NCI-H146 treated with DMSO at 0.1 percent for 48 hours (cell line): Measurements from ENCODE around the gene SNAI1.
"Not testable (repeated sequence)": the region's sequence is repeated elsewhere in the genome, so short reads cannot be mapped to it uniquely, and the experiment has no call there.

Experiments
- DNase-seq: peaks from one replicate; lab custom pipeline; 2025; ENCODE audit not compliant: unreplicated experiment; lab: John Stamatoyannopoulos, UW

The SNAI1 gene

DNA sequence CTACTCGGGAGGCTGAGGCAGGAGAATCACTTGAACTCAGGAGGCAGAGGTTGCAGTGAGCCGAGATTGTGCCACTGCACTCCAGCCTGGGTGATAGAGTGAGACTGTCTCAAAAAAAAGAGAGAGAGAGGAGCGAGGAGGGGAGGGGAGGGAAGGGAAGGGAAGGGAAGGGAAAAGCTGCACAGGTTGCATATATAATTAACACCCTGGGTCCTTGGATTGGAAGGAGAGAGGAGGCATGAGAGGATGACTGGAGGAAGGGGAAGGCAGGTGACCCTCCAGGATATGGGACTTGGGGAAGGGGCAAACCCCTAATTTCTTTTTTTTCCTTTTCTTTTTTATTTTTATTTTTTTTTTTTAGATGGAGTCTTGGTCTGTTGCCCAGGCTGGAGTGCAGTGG, 28.8 kb downstream of the SNAI1 start:
- not testable (repeated sequence) for DNase-seq

DNA sequence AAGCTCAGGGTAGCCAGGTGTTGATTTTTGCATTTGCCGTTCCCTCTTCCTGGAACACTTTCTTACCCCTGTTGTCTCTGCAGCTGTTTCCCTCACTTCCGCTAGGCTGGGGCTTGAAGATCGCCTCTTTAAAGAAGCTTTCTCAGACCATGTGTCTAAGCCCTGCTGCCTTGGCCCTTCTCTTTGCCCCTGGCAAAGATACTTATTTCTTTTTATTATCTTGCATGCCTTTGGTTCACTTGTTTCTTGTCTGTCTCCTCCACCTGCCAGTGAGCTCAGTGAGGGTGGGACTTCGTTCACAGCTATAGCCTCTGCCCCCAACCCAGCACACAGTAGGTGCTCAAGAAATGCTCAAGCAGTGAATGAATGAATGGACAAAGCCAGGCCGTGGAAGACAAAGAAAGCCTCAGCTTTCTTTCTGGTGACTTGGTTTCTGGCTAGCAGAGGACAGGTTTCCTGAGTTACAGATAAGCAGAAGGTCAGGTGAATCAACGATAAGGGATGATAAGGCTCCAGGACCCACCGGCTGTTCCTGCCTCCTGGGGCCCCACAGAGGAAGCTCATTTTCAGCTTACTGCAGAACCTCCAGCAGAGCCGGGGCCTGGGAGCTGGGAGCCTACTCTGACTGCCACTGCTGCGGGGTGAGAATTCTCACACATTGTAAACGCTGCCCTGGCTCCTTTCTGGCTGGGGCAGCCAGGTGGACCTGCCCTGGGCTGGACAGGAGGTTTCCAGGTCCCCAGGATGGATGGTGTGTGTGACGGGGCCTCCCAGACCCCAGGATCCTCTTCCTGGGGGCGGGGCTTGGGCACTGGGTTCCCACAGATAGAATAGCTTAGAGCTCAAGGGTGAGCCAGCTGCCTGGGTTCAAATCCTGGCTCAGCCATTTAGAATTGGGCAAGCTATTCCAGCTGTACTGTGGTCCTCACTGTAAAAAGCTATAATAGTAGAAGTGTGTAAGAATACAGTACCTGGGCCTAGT, 29.8 kb downstream of the SNAI1 start:
- DNase-seq = no peak

DNA sequence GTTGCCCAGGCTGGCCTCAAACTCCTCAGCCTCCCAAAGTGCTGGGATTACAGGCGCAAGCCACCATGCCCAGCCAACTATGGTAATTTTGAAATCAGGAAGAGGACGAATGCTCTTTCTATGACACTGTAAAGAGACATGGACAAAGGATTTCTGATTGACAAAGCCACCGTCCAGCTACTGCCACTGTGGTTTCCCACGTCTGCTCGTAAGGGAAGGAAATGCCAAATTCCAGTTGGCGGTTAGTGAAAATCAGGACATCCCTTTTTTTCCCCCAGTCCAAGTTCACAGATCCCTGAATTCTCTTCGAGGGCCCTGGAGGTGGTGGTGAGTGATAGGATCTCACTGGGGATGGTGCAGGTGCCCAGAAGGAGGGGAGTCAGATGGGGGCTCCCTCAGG, 31.2 kb downstream of the SNAI1 start:
- no peak for DNase-seq

DNA sequence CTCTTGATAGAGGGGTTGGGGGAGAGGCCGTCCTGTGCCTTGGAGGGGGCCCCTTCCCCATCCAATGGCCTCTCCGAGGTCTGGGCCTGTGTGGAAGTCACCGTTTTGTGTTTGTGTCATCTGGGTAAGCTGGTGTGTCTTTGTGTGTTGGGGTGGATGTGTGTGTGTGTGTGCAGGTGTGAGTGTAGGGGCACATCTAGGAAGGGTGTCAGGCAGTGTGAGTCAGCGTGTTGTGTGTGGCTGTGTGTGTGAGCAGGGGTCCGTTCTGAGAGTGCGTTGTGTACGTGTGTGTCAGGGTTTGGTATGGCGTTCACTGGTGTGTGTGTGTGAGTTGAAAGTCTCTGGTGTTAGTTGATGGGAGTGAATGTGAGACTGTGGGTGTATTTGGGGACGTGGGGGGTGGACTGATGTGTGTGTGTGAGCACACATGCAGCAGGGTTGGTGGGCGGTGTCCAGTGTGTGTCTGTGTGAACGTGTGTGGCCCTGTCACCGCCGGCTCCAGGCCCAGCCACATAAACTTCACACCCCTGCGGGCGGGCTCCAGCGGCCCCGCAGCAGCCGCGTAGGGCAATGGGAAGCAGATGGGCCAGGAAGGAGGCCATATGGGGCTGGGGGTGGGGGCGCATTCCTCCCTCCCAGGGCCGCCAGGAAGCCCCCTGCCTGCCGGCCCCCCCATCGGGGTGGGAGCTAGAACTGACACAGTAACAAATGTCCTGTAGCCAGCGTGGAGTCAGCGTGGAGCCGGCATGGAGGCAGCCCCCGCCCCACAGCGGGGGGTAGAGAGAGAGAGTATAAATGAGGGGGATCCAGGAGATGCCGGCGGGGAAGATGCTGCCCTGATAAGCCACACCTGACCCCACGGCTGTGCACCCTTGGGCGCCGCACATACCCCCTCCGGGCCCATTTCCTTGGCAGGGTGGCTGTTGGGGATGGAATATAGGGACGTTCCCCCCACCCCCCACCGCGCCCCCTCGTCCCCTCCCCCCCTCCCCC, 32.1 kb downstream of the SNAI1 start:
- no peak for DNase-seq

- DNase-seq = no peak
Measured at GRCh38 chr20:50015636-50015992, 32.8 kb downstream of the SNAI1 start.

DNA sequence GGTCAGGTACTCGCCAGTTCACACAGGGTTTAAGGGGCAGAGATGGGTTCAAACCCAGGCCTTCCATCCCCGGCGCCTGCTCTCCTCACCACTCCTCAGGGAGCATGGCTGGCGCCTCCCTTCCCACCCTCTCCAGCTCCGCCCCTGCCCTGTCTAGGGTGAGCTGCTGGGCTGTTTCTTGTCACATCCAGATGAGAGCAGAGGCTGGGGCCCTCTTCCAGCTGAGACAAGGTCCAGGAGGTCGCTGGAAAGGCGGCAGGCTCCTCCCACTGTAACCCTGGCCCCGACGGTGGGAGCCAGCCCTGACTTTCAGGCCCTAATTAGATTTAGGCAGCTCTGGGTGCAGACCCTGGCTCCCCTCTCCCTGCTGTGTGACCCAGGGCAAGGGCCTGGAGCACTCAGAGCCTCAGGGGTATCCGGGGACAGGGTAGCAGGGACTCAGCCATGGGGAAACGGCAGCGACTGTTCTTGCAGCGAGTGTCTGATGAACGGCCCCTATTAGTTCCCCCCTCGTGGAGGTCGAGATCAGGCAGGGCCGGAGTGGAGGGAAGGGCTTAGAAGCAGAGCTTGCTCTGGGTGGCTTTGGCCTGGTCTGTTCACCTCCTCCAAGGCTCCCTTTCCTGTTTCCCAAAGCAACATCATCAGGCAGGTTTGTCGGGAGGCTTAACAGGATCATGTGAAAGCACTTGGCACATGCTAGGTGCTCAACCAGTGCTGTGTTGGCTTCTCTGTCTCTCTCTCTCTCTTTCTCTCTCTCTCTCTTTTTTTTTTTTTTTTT, 33.4 kb downstream of the SNAI1 start:
- no peak for DNase-seq

DNA sequence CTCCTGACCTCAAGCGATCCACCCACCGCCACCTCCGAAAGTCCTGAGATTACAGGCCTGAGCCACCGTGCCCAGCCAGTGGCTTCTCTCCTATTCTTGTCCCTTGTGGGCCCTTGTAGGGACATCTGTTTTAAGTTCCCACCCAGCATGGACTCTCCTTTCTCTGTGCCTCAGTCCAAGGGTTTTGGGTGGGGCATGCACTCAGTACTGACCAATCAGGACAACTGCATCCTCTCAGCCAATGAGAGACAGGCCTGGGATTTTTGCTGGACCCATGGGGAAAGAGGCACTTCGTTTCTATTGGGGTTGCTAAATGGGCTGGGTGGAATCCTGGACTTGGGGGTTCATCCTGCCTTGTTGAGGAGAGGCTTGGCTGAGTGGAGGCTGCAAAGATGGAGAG, 34.4 kb downstream of the SNAI1 start:
- no peak for DNase-seq

- no peak for DNase-seq
Measured at GRCh38 chr20:50017576-50018248, 34.9 kb downstream of the SNAI1 start.

- DNase-seq = no peak
Measured at GRCh38 chr20:50019466-50020256, 36.9 kb downstream of the SNAI1 start.

- no peak for DNase-seq
Measured at GRCh38 chr20:50020288-50020687, 37.5 kb downstream of the SNAI1 start.

GRCh38 chr20:50022676-50023075, 39.9 kb downstream of the SNAI1 start:
- DNase-seq = no peak

DNA sequence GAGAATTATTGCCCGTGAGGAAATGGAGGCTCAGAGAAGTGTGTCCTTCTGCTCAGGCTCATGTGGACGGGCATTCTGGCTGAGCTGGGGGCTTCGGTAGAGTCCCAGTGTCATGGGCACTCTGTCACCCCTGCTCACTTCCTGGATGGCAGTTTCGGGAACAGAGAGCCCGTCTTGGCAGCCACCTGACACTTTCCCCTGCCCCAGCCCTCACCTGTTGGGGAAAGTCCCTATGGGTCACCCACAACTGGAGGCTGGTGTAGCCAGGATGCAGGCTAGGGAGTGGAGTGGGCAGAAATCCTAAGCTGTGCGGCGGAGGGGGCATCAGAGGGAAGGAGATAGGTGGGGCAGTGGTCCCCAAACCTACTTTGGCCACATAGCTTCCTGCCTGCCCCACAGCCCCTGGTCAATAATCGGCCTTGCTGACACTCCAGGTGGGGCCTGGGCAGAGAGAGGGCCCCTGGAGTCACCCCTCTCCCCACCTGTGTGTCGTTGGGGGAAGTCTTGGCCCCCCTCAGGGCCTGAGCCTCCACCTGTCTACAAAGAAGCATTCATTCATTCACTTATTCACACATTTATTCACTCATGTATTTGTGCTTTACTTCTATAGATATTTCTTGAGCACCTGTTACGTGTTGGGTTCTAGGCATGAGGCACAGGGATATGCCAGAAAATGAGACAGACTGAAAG, 40.5 kb downstream of the SNAI1 start:
- DNase-seq = no peak

DNA sequence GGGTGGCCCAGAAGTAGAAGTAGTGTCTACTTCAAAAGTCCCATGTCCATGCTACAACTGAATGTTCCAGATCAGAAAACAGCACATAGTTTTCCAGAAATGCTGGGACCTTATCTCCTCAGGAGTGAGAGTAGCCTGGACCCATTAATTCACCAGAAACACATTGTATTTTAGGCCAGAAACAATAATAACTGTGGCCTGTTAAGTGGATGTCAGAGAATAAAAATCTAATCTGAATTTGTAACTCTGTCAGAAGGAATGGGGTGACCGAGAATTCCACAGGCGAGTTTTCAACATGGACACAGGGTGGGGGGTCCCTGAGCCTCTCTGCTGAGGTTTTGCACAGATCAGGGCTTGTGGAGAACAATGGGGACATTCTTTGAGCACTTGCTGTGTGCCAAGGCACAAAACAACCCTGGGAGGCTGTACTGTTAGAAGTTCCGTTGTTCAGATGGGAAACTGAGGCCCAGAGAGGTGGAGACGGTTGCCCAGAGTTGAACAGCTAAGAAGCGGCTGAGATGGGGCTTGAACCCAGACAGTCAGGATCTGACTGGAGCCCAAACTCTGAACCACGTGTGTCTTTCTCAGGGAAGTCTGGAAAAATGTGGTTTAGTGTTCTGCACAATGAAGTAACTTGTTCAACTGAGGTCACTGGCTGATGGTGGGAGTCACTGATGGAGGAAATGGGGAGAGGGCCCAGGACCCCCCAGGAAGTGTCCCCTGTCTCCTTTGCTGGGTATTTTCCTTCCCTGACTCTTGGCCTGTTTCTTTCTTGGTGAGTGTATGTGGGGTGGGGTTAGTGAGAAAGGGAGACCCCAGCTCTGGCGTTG, 44.2 kb downstream of the SNAI1 start:
- no peak for DNase-seq

GRCh38 chr20:50027611-50028105, 44.9 kb downstream of the SNAI1 start:
- DNase-seq = no peak

- DNase-seq = no peak
Measured at GRCh38 chr20:50029083-50029696, 46.4 kb downstream of the SNAI1 start.

GRCh38 chr20:50029697-50030461, 47.1 kb downstream of the SNAI1 start:
- no peak for DNase-seq
